Peyer's patch (tissue), 4 donors: ENCODE measurements around the gene ALKBH2.

Experiments used
- CTCF ChIP-seq, 6 experiments: fragments of 450-650 bp in 4 of 6; fragments of 200-600 bp in 2 of 6; sonication (generic) in 1 of 6; IDR thresholded peaks; one replicate each; pipeline ENCODE4 v1.5.1; 2017 to 2019; ENCODE audit warnings: antibody characterized with exemption in 6 of 6, mild to moderate bottlenecking in 3 of 6, moderate library complexity in 1 of 6
- POLR2A ChIP-seq, 2 donors: fragments of 450-650 bp; IDR thresholded peaks; one replicate each; pipeline ENCODE4 v1.5.1; 2017; ENCODE audit warnings: antibody characterized with exemption in 2 of 2, mild to moderate bottlenecking in 2 of 2, moderate library complexity in 2 of 2

GRCh38 chr12:109053382-109054123 lies 39.7 kb downstream of the ALKBH2 start:
- TF ChIP-seq CTCF (IDR thresholded peaks at IDR 0.05), result no peak
- TF ChIP-seq POLR2A (IDR thresholded peaks at IDR 0.05), result peak in 1 of 2 donors; percentile 32
